Measurements from ENCODE around the gene KRTAP1-5. TPM values are rescaled to one million over a fixed set of nuclear protein-coding genes. Genes with fewer than 3 reads are reported as not detected.

Gene KRTAP1-5
- total and polyA plus RNA-seq, 10 of the 15 experiments (the other 5 are each of a cell fraction or from before 2014, with no cell fraction given) = not detected

DNA sequence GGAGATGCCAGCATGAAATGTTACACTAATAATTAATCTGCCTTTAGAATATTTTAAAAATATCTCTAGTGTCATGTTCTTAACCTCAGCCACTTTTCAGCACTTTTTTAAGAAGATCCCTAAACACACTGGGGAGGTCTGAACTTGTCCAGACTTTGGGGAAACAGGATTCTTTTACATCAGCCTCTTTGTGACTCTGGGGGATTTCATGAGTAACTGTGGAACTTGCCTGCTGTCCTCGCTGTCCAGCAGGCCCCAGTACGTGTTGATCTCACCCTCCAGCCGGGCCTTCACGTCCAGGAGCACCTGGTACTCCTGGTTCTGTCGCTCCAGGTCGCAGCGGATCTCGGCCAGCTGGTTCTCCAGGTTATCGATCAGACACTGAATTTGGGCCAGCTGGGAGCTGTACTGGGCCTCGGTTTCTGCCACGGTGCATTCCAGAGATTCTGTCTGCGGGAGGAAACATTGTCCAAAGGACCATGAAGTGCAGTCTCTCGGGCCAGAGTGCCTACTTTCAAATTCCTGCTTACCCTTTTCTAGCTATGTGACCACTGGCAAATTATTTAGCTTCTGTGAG, 48.3 kb downstream of the KRTAP1-5 start (continued):
- TF ChIP-seq PAX8 (IDR thresholded peaks at IDR 0.05) (no peak), RAD21 (IDR thresholded peaks at IDR 0.05; ENCODE audit: insufficient read depth, low read depth, low read length) (no peak)

Small RNA genes within 50 kb of the gene (small RNA-seq; reads per million reads assigned to genes)
- gene KRTAP3-4P = not detected

Other genes starting within 250 kb of the KRTAP1-5 start
Only the 7 nearest of the 38 such genes appear.
- not detected in 2 replicates for gene KRTAP3-2, start 27.3 kb downstream of the KRTAP1-5 start, total RNA-seq (2014; rRNA removed)
- gene KRTAP3-2, start 27.3 kb downstream of the KRTAP1-5 start, total RNA-seq (2014; rRNA removed; fragmentation: Illumina TruSeq; extraction: Trizol) = not detected in 2 replicates
- not detected in 2 replicates for gene KRTAP3-2, start 27.3 kb downstream of the KRTAP1-5 start, total RNA-seq (2021)
- gene KRTAP3-2, start 27.3 kb downstream of the KRTAP1-5 start, polyA plus RNA-seq (2011; rRNA removed) = not detected in 2 replicates
- not detected in 2 replicates for gene KRTAP3-2, start 27.3 kb downstream of the KRTAP1-5 start, polyA plus RNA-seq (2014; fragmentation: Illumina TruSeq; extraction: Trizol)
- gene KRTAP3-2, start 27.3 kb downstream of the KRTAP1-5 start, polyA plus RNA-seq (2014; fragmentation: Nextera tagmentation; extraction: Ambion mirVana) = not detected
- gene KRTAP3-2, start 27.3 kb downstream of the KRTAP1-5 start, polyA plus RNA-seq (2014; rRNA removed) = not detected in 2 replicates
- not detected for gene KRTAP3-2, start 27.3 kb downstream of the KRTAP1-5 start, polyA plus RNA-seq (2016; fragmentation: Nextera tagmentation; extraction: Ambion mirVana)
- gene KRTAP3-1, start 18.1 kb downstream of the KRTAP1-5 start, total RNA-seq (2014; rRNA removed) = not detected in 2 replicates
- gene KRTAP3-1, start 18.1 kb downstream of the KRTAP1-5 start, total RNA-seq (2014; rRNA removed; fragmentation: Illumina TruSeq; extraction: Trizol) = not detected in 2 replicates
- not detected in 2 replicates for gene KRTAP3-1, start 18.1 kb downstream of the KRTAP1-5 start, total RNA-seq (2021)
- gene KRTAP3-1, start 18.1 kb downstream of the KRTAP1-5 start, polyA plus RNA-seq (2011; rRNA removed) = not detected in 2 replicates
- gene KRTAP3-1, start 18.1 kb downstream of the KRTAP1-5 start, polyA plus RNA-seq (2014; fragmentation: Illumina TruSeq; extraction: Trizol) = not detected in 2 replicates
- gene KRTAP3-1, start 18.1 kb downstream of the KRTAP1-5 start, polyA plus RNA-seq (2014; fragmentation: Nextera tagmentation; extraction: Ambion mirVana) = not detected
- gene KRTAP3-1, start 18.1 kb downstream of the KRTAP1-5 start, polyA plus RNA-seq (2014; rRNA removed) = not detected in 2 replicates
- gene KRTAP3-1, start 18.1 kb downstream of the KRTAP1-5 start, polyA plus RNA-seq (2016; fragmentation: Nextera tagmentation; extraction: Ambion mirVana) = not detected
- gene KRTAP1-4, start 3.0 kb upstream of the KRTAP1-5 start, total RNA-seq (2014; rRNA removed) = not detected in 2 replicates
- gene KRTAP1-4, start 3.0 kb upstream of the KRTAP1-5 start, total RNA-seq (2014; rRNA removed; fragmentation: Illumina TruSeq; extraction: Trizol) = not detected in 2 replicates
- gene KRTAP1-4, start 3.0 kb upstream of the KRTAP1-5 start, total RNA-seq (2021) = not detected in 2 replicates
- not detected in 2 replicates for gene KRTAP1-4, start 3.0 kb upstream of the KRTAP1-5 start, polyA plus RNA-seq (2011; rRNA removed)
- not detected in 2 replicates for gene KRTAP1-4, start 3.0 kb upstream of the KRTAP1-5 start, polyA plus RNA-seq (2014; fragmentation: Illumina TruSeq; extraction: Trizol)
- gene KRTAP1-4, start 3.0 kb upstream of the KRTAP1-5 start, polyA plus RNA-seq (2014; fragmentation: Nextera tagmentation; extraction: Ambion mirVana) = not detected
- gene KRTAP1-4, start 3.0 kb upstream of the KRTAP1-5 start, polyA plus RNA-seq (2014; rRNA removed) = not detected in 2 replicates
- gene KRTAP1-4, start 3.0 kb upstream of the KRTAP1-5 start, polyA plus RNA-seq (2016; fragmentation: Nextera tagmentation; extraction: Ambion mirVana) = not detected
- gene KRTAP1-3, start 7.7 kb upstream of the KRTAP1-5 start, total RNA-seq (2014; rRNA removed) = not detected in 2 replicates
- gene KRTAP1-3, start 7.7 kb upstream of the KRTAP1-5 start, total RNA-seq (2014; rRNA removed; fragmentation: Illumina TruSeq; extraction: Trizol) = not detected in 2 replicates
- gene KRTAP1-3, start 7.7 kb upstream of the KRTAP1-5 start, total RNA-seq (2021) = not detected in 2 replicates
- gene KRTAP1-3, start 7.7 kb upstream of the KRTAP1-5 start, polyA plus RNA-seq (2011; rRNA removed) = not detected in 2 replicates
- not detected in 2 replicates for gene KRTAP1-3, start 7.7 kb upstream of the KRTAP1-5 start, polyA plus RNA-seq (2014; fragmentation: Illumina TruSeq; extraction: Trizol)
- not detected for gene KRTAP1-3, start 7.7 kb upstream of the KRTAP1-5 start, polyA plus RNA-seq (2014; fragmentation: Nextera tagmentation; extraction: Ambion mirVana)
- not detected in 2 replicates for gene KRTAP1-3, start 7.7 kb upstream of the KRTAP1-5 start, polyA plus RNA-seq (2014; rRNA removed)
- gene KRTAP1-3, start 7.7 kb upstream of the KRTAP1-5 start, polyA plus RNA-seq (2016; fragmentation: Nextera tagmentation; extraction: Ambion mirVana) = not detected
- gene KRTAP1-1, start 14.2 kb upstream of the KRTAP1-5 start, total RNA-seq (2014; rRNA removed) = not detected in 2 replicates
- gene KRTAP1-1, start 14.2 kb upstream of the KRTAP1-5 start, total RNA-seq (2014; rRNA removed; fragmentation: Illumina TruSeq; extraction: Trizol) = not detected in 2 replicates
- not detected in 2 replicates for gene KRTAP1-1, start 14.2 kb upstream of the KRTAP1-5 start, total RNA-seq (2021)
- gene KRTAP1-1, start 14.2 kb upstream of the KRTAP1-5 start, polyA plus RNA-seq (2011; rRNA removed) = not detected in 2 replicates
- not detected in 2 replicates for gene KRTAP1-1, start 14.2 kb upstream of the KRTAP1-5 start, polyA plus RNA-seq (2014; fragmentation: Illumina TruSeq; extraction: Trizol)
- not detected for gene KRTAP1-1, start 14.2 kb upstream of the KRTAP1-5 start, polyA plus RNA-seq (2014; fragmentation: Nextera tagmentation; extraction: Ambion mirVana)
- not detected in 2 replicates for gene KRTAP1-1, start 14.2 kb upstream of the KRTAP1-5 start, polyA plus RNA-seq (2014; rRNA removed)
- not detected for gene KRTAP1-1, start 14.2 kb upstream of the KRTAP1-5 start, polyA plus RNA-seq (2016; fragmentation: Nextera tagmentation; extraction: Ambion mirVana)
- not detected in 2 replicates for gene KRTAP2-1, start 20.1 kb upstream of the KRTAP1-5 start, total RNA-seq (2014; rRNA removed)
- gene KRTAP2-1, start 20.1 kb upstream of the KRTAP1-5 start, total RNA-seq (2014; rRNA removed; fragmentation: Illumina TruSeq; extraction: Trizol) = not detected in 2 replicates
- not detected in 2 replicates for gene KRTAP2-1, start 20.1 kb upstream of the KRTAP1-5 start, total RNA-seq (2021)
- gene KRTAP2-1, start 20.1 kb upstream of the KRTAP1-5 start, polyA plus RNA-seq (2011; rRNA removed) = not detected in 2 replicates
- gene KRTAP2-1, start 20.1 kb upstream of the KRTAP1-5 start, polyA plus RNA-seq (2014; fragmentation: Illumina TruSeq; extraction: Trizol) = not detected in 2 replicates
- not detected for gene KRTAP2-1, start 20.1 kb upstream of the KRTAP1-5 start, polyA plus RNA-seq (2014; fragmentation: Nextera tagmentation; extraction: Ambion mirVana)
- gene KRTAP2-1, start 20.1 kb upstream of the KRTAP1-5 start, polyA plus RNA-seq (2014; rRNA removed) = not detected in 2 replicates
- not detected for gene KRTAP2-1, start 20.1 kb upstream of the KRTAP1-5 start, polyA plus RNA-seq (2016; fragmentation: Nextera tagmentation; extraction: Ambion mirVana)
- gene KRTAP2-2, start 28.0 kb upstream of the KRTAP1-5 start, total RNA-seq (2014; rRNA removed) = not detected in 2 replicates
- not detected in 2 replicates for gene KRTAP2-2, start 28.0 kb upstream of the KRTAP1-5 start, total RNA-seq (2014; rRNA removed; fragmentation: Illumina TruSeq; extraction: Trizol)
- gene KRTAP2-2, start 28.0 kb upstream of the KRTAP1-5 start, total RNA-seq (2021) = not detected in 2 replicates
- not detected in 2 replicates for gene KRTAP2-2, start 28.0 kb upstream of the KRTAP1-5 start, polyA plus RNA-seq (2011; rRNA removed)
- not detected in 2 replicates for gene KRTAP2-2, start 28.0 kb upstream of the KRTAP1-5 start, polyA plus RNA-seq (2014; fragmentation: Illumina TruSeq; extraction: Trizol)
- not detected for gene KRTAP2-2, start 28.0 kb upstream of the KRTAP1-5 start, polyA plus RNA-seq (2014; fragmentation: Nextera tagmentation; extraction: Ambion mirVana)
- not detected in 2 replicates for gene KRTAP2-2, start 28.0 kb upstream of the KRTAP1-5 start, polyA plus RNA-seq (2014; rRNA removed)
- gene KRTAP2-2, start 28.0 kb upstream of the KRTAP1-5 start, polyA plus RNA-seq (2016; fragmentation: Nextera tagmentation; extraction: Ambion mirVana) = not detected

Measured in GM12878 (cell line).